GM12892 (cell line): Measurements from ENCODE around the gene CAMTA2.

Experiments
- POLR2A ChIP-seq: IDR thresholded peaks from 2 replicates; pipeline ENCODE4 v1.6.1; 2011; ENCODE audit warnings: low read depth, low read length, control low read depth
- POLR2AphosphoS5 ChIP-seq: IDR thresholded peaks from 2 replicates; pipeline ENCODE4 v1.6.1; 2011; ENCODE audit warnings: low read depth, low read length, control low read depth

- TF ChIP-seq POLR2A (no peak), POLR2AphosphoS5 (no peak)
Measured at GRCh38 chr17:5000237-5000639, 12.8 kb upstream of the CAMTA2 start.
